ENCODE results near the gene CCDC24.

CCDC24 gene

DNA sequence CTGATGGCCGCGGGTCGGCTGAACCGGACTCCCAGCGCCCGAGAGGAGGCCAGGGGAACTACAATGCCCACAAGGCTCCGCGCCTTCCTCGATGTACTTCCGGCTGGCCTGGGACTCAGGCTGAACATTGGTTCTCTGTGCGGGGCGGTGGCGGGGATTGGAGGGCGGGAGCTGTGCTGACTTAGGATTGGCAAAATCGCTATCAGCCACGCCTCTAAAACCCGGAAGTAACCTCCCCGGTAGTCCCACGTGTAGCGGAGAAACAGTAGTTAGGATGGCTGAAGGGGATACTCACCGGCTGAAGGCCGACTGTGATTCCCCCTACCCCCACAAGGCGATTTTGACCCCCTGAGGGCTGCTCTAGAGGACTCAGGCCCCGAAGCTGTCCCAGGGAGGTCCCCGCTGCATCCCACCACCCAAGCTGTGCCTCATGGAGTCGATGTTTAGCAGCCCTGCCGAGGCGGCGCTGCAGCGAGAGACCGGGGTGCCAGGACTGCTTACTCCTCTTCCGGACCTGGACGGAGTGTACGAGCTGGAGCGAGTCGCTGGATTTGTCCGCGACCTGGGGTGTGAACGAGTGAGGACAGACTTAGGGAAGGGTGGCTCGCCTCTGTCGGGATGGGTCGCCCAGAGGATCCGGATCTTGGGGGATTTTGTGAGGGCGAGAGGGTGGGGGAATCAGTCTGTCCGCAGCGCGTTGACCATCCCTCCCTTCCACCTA is 21.5 kb upstream of the CCDC24 start, which contains the start of gene DPH2:
Gene DPH2 (plus strand): TSS at position 265 of the 721 bp plus-strand sequence. CDS start 166 bp downstream, at position 431.
- in situ Hi-C loops (cut with MboI; ENCODE audit: low sequenced_read_pairs, unreplicated experiment) = no loop called here
- DNase-seq (ENCODE audit: low spot score) = peak; percentile 99
- TF ChIP-seq, protein P1, sequence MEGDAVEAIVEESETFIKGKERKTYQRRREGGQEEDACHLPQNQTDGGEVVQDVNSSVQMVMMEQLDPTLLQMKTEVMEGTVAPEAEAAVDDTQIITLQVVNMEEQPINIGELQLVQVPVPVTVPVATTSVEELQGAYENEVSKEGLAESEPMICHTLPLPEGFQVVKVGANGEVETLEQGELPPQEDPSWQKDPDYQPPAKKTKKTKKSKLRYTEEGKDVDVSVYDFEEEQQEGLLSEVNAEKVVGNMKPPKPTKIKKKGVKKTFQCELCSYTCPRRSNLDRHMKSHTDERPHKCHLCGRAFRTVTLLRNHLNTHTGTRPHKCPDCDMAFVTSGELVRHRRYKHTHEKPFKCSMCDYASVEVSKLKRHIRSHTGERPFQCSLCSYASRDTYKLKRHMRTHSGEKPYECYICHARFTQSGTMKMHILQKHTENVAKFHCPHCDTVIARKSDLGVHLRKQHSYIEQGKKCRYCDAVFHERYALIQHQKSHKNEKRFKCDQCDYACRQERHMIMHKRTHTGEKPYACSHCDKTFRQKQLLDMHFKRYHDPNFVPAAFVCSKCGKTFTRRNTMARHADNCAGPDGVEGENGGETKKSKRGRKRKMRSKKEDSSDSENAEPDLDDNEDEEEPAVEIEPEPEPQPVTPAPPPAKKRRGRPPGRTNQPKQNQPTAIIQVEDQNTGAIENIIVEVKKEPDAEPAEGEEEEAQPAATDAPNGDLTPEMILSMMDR (IDR thresholded peaks at IDR 0.05; ENCODE audit: borderline replicate concordance, control extremely low read depth, extremely low read depth, insufficient read depth, missing control alignments) = no peak

DNA sequence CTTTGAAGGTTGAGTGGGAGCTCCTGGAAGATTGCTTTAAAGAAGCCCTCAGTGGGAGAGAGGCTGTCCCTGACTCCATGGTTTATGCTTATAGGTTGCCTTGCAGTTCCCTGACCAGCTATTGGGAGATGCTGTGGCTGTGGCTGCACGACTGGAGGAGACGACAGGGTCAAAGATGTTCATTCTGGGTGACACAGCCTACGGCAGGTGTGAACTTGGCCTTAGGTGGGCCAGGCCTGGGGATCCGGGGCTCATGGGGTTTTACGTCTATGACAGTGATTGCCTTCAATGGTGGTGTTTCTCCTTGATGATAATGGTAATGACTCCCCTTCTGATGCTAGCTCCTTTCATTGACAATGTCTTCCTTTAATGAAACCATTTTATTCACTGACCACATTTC is 20.9 kb upstream of the CCDC24 start:
- TF ChIP-seq, protein P1 (IDR thresholded peaks at IDR 0.05; ENCODE audit: borderline replicate concordance, control extremely low read depth, extremely low read depth, insufficient read depth, missing control alignments) = no peak
- in situ Hi-C loops (cut with MboI; ENCODE audit: low sequenced_read_pairs, unreplicated experiment) = no loop called here
- DNase-seq (ENCODE audit: low spot score) = no peak

DNA sequence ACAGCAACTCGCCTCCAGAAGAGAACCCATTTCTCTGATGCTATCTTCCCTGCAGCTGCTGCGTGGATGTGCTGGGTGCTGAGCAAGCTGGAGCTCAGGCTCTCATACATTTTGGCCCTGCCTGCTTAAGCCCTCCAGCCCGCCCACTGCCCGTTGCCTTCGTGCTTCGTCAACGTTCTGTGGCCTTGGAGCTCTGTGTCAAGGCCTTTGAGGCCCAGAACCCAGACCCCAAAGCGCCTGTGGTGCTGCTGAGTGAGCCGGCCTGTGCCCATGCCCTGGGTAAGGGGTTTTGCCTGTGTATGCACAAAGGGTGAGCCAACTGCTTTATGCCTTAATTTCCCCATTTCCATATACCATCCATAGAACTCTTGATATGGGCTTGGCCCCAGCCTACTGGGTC is 20.5 kb upstream of the CCDC24 start:
- TF ChIP-seq, protein P1 (IDR thresholded peaks at IDR 0.05; ENCODE audit: borderline replicate concordance, control extremely low read depth, extremely low read depth, insufficient read depth, missing control alignments) = no peak
- in situ Hi-C loops (cut with MboI; ENCODE audit: low sequenced_read_pairs, unreplicated experiment) = no loop called here
- no peak for DNase-seq (ENCODE audit: low spot score)

DNA sequence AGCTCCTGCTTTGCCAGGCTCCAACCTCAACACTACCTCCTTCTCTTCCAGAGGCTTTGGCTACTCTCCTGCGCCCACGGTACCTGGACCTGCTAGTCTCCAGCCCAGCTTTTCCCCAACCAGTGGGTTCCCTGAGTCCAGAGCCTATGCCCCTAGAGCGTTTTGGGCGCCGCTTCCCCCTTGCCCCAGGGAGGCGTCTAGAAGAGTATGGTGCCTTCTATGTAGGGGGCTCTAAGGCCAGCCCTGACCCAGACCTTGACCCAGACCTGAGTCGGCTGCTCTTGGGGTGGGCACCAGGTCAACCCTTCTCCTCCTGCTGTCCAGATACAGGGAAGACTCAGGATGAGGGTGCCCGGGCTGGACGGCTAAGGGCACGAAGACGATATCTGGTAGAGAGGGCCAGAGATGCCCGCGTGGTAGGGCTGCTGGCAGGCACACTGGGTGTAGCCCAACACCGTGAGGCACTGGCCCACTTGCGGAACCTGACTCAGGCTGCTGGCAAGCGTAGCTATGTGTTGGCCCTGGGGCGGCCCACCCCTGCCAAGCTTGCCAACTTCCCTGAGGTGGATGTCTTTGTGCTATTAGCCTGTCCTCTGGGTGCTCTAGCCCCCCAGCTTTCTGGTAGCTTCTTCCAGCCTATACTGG is 19.9 kb upstream of the CCDC24 start:
- no peak for DNase-seq (ENCODE audit: low spot score)
- TF ChIP-seq, protein P1 (IDR thresholded peaks at IDR 0.05; ENCODE audit: borderline replicate concordance, control extremely low read depth, extremely low read depth, insufficient read depth, missing control alignments) = no peak
- in situ Hi-C loops (cut with MboI; ENCODE audit: low sequenced_read_pairs, unreplicated experiment) = no loop called here

DNA sequence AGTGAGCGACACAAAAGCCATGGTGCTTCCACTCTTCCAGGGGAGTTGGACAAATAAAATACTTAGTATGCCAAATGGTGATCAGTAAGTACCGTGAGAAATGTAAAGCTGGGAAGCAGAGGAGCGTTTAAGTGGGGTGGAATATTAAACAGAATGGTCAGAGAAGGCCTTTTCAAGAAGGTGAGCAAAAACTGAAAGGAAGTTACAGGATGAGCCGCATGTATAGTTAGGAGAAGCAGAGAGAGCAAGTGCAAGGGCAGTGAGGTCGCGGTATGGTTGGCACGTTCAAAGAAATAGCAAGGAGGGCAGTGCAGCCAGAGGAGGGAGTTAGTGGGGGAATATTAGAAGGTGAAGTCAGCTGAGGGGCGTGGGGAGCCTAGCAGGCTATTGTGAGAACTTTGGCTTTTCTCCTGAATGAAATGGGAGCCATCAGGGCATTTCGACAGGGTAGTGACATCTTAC is 17.4 kb upstream of the CCDC24 start:
- no peak for DNase-seq (ENCODE audit: low spot score)
- in situ Hi-C loops (cut with MboI; ENCODE audit: low sequenced_read_pairs, unreplicated experiment) = no loop called here
- TF ChIP-seq, protein P1 (IDR thresholded peaks at IDR 0.05; ENCODE audit: borderline replicate concordance, control extremely low read depth, extremely low read depth, insufficient read depth, missing control alignments) = no peak

DNA sequence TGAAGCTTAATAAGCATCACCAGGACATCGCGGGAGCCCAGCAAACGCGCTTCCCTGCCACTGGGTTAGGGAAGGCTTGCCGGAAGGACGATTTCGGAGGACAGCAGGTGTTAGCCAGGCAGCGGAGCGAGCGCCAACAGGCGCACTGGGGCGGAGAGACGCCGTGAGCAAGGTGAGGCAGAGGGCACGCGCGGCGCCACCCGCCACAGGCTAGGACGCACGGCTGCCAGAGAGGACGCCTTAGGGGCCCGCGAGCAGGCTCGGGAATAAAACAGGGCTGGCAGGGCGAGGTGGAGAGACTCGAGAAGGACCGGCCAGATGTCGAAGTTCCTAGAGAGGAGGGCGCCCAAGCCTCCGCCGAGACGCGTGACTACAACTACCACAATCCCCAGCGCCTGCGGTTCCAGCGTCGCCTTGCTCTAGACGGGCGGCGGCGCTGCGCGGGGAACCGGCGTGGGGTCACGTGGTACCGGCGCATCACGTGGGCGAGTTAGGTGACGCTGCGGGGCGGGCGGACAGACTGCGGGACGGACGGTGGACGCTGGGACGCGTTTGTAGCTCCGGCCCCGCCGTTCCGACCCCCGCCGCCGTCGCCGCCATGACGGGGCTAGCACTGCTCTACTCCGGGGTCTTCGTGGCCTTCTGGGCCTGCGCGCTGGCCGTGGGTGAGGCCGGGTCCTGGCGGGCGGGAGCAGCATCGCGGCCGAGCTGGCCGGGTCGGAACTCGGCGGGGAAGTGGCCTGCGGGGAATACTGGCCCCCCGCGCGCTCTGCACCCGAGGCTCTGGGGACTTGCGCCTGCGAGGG is 16.8 kb upstream of the CCDC24 start, which contains the start of gene ATP6V0B:
Gene ATP6V0B (plus strand): TSS at position 518 of the 806 bp plus-strand sequence. CDS start 81 bp downstream, at position 599.
- TF ChIP-seq, protein P1 (IDR thresholded peaks at IDR 0.05; ENCODE audit: borderline replicate concordance, control extremely low read depth, extremely low read depth, insufficient read depth, missing control alignments) = peak; percentile 14
- peak; percentile 98 for DNase-seq (ENCODE audit: low spot score)
- in situ Hi-C loops (cut with MboI; ENCODE audit: low sequenced_read_pairs, unreplicated experiment) = no loop called here
